Gastroesophageal sphincter (tissue), 3 donors: Measurements from ENCODE around the gene COL25A1.

Experiments used
- EP300 ChIP-seq: sonication (generic); formaldehyde crosslinking; IDR thresholded peaks from one replicate; pipeline ENCODE4 v1.6.1; 2017; ENCODE audit warnings: antibody characterized with exemption, mild to moderate bottlenecking
- POLR2A ChIP-seq, 2 donors: fragments of 450-650 bp; IDR thresholded peaks; one replicate each; pipeline ENCODE4 v1.6.1; 2017; ENCODE audit warnings: antibody characterized with exemption in 2 of 2, mild to moderate bottlenecking in 2 of 2, moderate library complexity in 1 of 2
- POLR2AphosphoS5 ChIP-seq: sonication (generic); formaldehyde crosslinking; IDR thresholded peaks from one replicate; pipeline ENCODE4 v1.6.1; 2017; ENCODE audit warnings: antibody characterized with exemption
- TF ChIP-seq, protein P1 (sequence below), 4 experiments: fragments of 200-600 bp in 2 of 4; fragments of 450-650 bp in 2 of 4; sonication (generic) in 1 of 4; IDR thresholded peaks; one replicate each; pipeline ENCODE4 v1.5.1; 2017 to 2019; ENCODE audit warnings: antibody characterized with exemption in 4 of 4, mild to moderate bottlenecking in 2 of 4, moderate library complexity in 2 of 4

DNA sequence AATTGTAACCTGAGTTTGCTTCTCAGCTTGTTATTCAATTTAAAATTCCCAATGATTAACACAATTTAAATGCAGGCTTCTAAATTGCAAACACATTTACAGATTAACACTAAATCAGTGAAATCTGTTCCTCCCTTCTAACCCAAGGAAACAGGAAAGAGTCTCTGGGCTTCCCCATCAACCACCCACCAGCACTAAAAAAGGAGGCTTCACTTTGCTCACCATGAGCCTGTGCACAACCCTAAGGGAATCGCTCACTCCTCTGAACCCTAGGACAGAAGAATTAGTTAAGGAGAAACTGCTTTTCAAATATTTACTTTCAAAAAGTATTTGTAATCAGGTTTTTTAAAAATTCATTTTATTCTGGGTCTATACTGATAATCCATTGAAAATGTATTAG, 155.3 kb downstream of the COL25A1 start:
- TF ChIP-seq, protein P1, sequence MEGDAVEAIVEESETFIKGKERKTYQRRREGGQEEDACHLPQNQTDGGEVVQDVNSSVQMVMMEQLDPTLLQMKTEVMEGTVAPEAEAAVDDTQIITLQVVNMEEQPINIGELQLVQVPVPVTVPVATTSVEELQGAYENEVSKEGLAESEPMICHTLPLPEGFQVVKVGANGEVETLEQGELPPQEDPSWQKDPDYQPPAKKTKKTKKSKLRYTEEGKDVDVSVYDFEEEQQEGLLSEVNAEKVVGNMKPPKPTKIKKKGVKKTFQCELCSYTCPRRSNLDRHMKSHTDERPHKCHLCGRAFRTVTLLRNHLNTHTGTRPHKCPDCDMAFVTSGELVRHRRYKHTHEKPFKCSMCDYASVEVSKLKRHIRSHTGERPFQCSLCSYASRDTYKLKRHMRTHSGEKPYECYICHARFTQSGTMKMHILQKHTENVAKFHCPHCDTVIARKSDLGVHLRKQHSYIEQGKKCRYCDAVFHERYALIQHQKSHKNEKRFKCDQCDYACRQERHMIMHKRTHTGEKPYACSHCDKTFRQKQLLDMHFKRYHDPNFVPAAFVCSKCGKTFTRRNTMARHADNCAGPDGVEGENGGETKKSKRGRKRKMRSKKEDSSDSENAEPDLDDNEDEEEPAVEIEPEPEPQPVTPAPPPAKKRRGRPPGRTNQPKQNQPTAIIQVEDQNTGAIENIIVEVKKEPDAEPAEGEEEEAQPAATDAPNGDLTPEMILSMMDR (IDR thresholded peaks at IDR 0.05), result no peak
- TF ChIP-seq POLR2A (IDR thresholded peaks at IDR 0.05) (no peak), POLR2AphosphoS5 (no peak), EP300 (no peak)
